ENCODE data around the gene MTHFD2.
A peak's percentile ranks its signal among the peaks of the same experiment; 100 is the strongest.
"Not testable (repeated sequence)": the region's sequence is repeated elsewhere in the genome, so short reads cannot be mapped to it uniquely, and the experiment has no call there.

MTHFD2 gene

GRCh38 chr2:74186038-74186437 lies 12.4 kb upstream of the MTHFD2 start:
- no peaks in the 10 kb centered on the region for H3K9me3 Mint-ChIP-seq
- peak overlapping the region; percentile 2 for H3K4me3 Mint-ChIP-seq
- peaks cover 25% of the 10 kb centered on the region for H3K4me1 Mint-ChIP-seq (ENCODE audit: low read depth)
- H3K27me3 Mint-ChIP-seq = peaks cover 2% of the 10 kb centered on the region
- no peaks in the 10 kb centered on the region for H3K36me3 Mint-ChIP-seq (ENCODE audit: low read depth)
- H3K27ac Mint-ChIP-seq = peak overlapping the region; percentile 78

- peaks cover 24% of the 10 kb centered on the region for H3K4me1 Mint-ChIP-seq (ENCODE audit: low read depth)
- not testable (repeated sequence) for H3K36me3 Mint-ChIP-seq (ENCODE audit: low read depth); H3K4me3 Mint-ChIP-seq; H3K27me3 Mint-ChIP-seq; H3K27ac Mint-ChIP-seq; H3K9me3 Mint-ChIP-seq
Observed at GRCh38 chr2:74186706-74187105, 11.7 kb upstream of the MTHFD2 start.

- H3K27ac Mint-ChIP-seq = no peak overlapping the region
Observed at GRCh38 chr2:74188018-74188601, 10.3 kb upstream of the MTHFD2 start.

GRCh38 chr2:74188696-74189095 lies 9.7 kb upstream of the MTHFD2 start:
- H3K36me3 Mint-ChIP-seq (ENCODE audit: low read depth) = no peaks in the 10 kb centered on the region
- no peaks in the 10 kb centered on the region for H3K9me3 Mint-ChIP-seq
- H3K4me3 Mint-ChIP-seq = no peak overlapping the region
- H3K27ac Mint-ChIP-seq = no peak overlapping the region
- peaks cover 4% of the 10 kb centered on the region for H3K27me3 Mint-ChIP-seq
- H3K4me1 Mint-ChIP-seq (ENCODE audit: low read depth) = peaks cover 22% of the 10 kb centered on the region

More at GRCh38 chr2:74188018-74188601, 10.3 kb upstream of the MTHFD2 start:
- Mint-ChIP-seq H3K36me3 (ENCODE audit: low read depth) (no peaks in the 10 kb centered on the region), H3K27me3 (peaks cover 4% of the 10 kb centered on the region), H3K9me3 (no peaks in the 10 kb centered on the region), H3K4me1 (ENCODE audit: low read depth) (peaks cover 22% of the 10 kb centered on the region), H3K4me3 (no peak overlapping the region)

- Mint-ChIP-seq H3K4me3 (no peak overlapping the region), H3K36me3 (ENCODE audit: low read depth) (no peaks in the 10 kb centered on the region), H3K9me3 (no peaks in the 10 kb centered on the region), H3K27me3 (peaks cover 4% of the 10 kb centered on the region), H3K4me1 (ENCODE audit: low read depth) (no peaks in the 10 kb centered on the region), H3K27ac (no peak overlapping the region)
Observed at GRCh38 chr2:74191596-74192380, 6.6 kb upstream of the MTHFD2 start.

GRCh38 chr2:74194799-74195198 lies 3.6 kb upstream of the MTHFD2 start:
- Mint-ChIP-seq H3K9me3 (no peaks in the 10 kb centered on the region), H3K4me1 (ENCODE audit: low read depth) (peaks cover 17% of the 10 kb centered on the region), H3K4me3 (no peak overlapping the region), H3K27me3 (peaks cover 4% of the 10 kb centered on the region), H3K36me3 (ENCODE audit: low read depth) (peaks cover 12% of the 10 kb centered on the region), H3K27ac (no peak overlapping the region)

GRCh38 chr2:74197049-74197448 lies 1.4 kb upstream of the MTHFD2 start:
- H3K27ac Mint-ChIP-seq = peak overlapping the region; percentile 6
- H3K36me3 Mint-ChIP-seq (ENCODE audit: low read depth) = peaks cover 34% of the 10 kb centered on the region
- no peaks in the 10 kb centered on the region for H3K27me3 Mint-ChIP-seq
- H3K4me1 Mint-ChIP-seq (ENCODE audit: low read depth) = peaks cover 39% of the 10 kb centered on the region
- no peak overlapping the region for H3K4me3 Mint-ChIP-seq
- H3K9me3 Mint-ChIP-seq = no peaks in the 10 kb centered on the region

GRCh38 chr2:74198023-74198460 lies 373 bp upstream of the MTHFD2 start:
- Mint-ChIP-seq H3K27me3 (no peaks in the 10 kb centered on the region), H3K4me3 (peak overlapping the region; percentile 97), H3K36me3 (ENCODE audit: low read depth) (peaks cover 39% of the 10 kb centered on the region), H3K9me3 (no peaks in the 10 kb centered on the region), H3K4me1 (ENCODE audit: low read depth) (peaks cover 45% of the 10 kb centered on the region), H3K27ac (peak overlapping the region; percentile 98)

- Mint-ChIP-seq H3K4me3 (peak overlapping the region; percentile 97), H3K4me1 (ENCODE audit: low read depth) (peaks cover 57% of the 10 kb centered on the region), H3K36me3 (ENCODE audit: low read depth) (peaks cover 52% of the 10 kb centered on the region), H3K9me3 (no peaks in the 10 kb centered on the region), H3K27ac (peak overlapping the region; percentile 97), H3K27me3 (no peaks in the 10 kb centered on the region)
Observed at GRCh38 chr2:74199275-74199701, 873 bp downstream of the MTHFD2 start.

GRCh38 chr2:74199871-74200305 lies 1.5 kb downstream of the MTHFD2 start:
- Mint-ChIP-seq H3K9me3 (no peaks in the 10 kb centered on the region), H3K4me1 (ENCODE audit: low read depth) (peaks cover 63% of the 10 kb centered on the region), H3K27ac (peak overlapping the region; percentile 97), H3K36me3 (ENCODE audit: low read depth) (peaks cover 57% of the 10 kb centered on the region), H3K27me3 (no peaks in the 10 kb centered on the region), H3K4me3 (peak overlapping the region; percentile 97)

- H3K27ac Mint-ChIP-seq = peak overlapping the region; percentile 45
- peak overlapping the region; percentile 97 for H3K4me3 Mint-ChIP-seq
- no peaks in the 10 kb centered on the region for H3K9me3 Mint-ChIP-seq
- no peaks in the 10 kb centered on the region for H3K27me3 Mint-ChIP-seq
- peaks cover 76% of the 10 kb centered on the region for H3K4me1 Mint-ChIP-seq (ENCODE audit: low read depth)
- H3K36me3 Mint-ChIP-seq (ENCODE audit: low read depth) = peaks cover 71% of the 10 kb centered on the region
Observed at GRCh38 chr2:74201196-74201595, 2.8 kb downstream of the MTHFD2 start.

- Mint-ChIP-seq H3K4me1 (ENCODE audit: low read depth) (peaks cover 80% of the 10 kb centered on the region), H3K4me3 (peak overlapping the region; percentile 97), H3K36me3 (ENCODE audit: low read depth) (peaks cover 75% of the 10 kb centered on the region), H3K27me3 (no peaks in the 10 kb centered on the region), H3K9me3 (no peaks in the 10 kb centered on the region), H3K27ac (no peak overlapping the region)
Observed at GRCh38 chr2:74201596-74201995, 3.2 kb downstream of the MTHFD2 start.

- H3K9me3 Mint-ChIP-seq = no peaks in the 10 kb centered on the region
- H3K36me3 Mint-ChIP-seq (ENCODE audit: low read depth) = peaks cover 90% of the 10 kb centered on the region
- no peaks in the 10 kb centered on the region for H3K27me3 Mint-ChIP-seq
- peak overlapping the region; percentile 63 for H3K4me3 Mint-ChIP-seq
- peak overlapping the region; percentile 94 for H3K27ac Mint-ChIP-seq
- peaks cover 73% of the 10 kb centered on the region for H3K4me1 Mint-ChIP-seq (ENCODE audit: low read depth)
Observed at GRCh38 chr2:74204436-74204835, 6.0 kb downstream of the MTHFD2 start.

GRCh38 chr2:74205113-74205512 lies 6.7 kb downstream of the MTHFD2 start:
- Mint-ChIP-seq H3K27ac (peak overlapping the region; percentile 94), H3K36me3 (ENCODE audit: low read depth) (peaks cover 90% of the 10 kb centered on the region), H3K4me1 (ENCODE audit: low read depth) (peaks cover 68% of the 10 kb centered on the region), H3K4me3 (peak overlapping the region; percentile 63), H3K27me3 (no peaks in the 10 kb centered on the region), H3K9me3 (no peaks in the 10 kb centered on the region)

- Mint-ChIP-seq H3K27me3 (no peaks in the 10 kb centered on the region), H3K36me3 (ENCODE audit: low read depth) (peaks cover 89% of the 10 kb centered on the region), H3K4me1 (ENCODE audit: low read depth) (peaks cover 63% of the 10 kb centered on the region), H3K9me3 (no peaks in the 10 kb centered on the region), H3K27ac (peak overlapping the region; percentile 94), H3K4me3 (peak overlapping the region; percentile 63)
Observed at GRCh38 chr2:74205596-74205995, 7.2 kb downstream of the MTHFD2 start.
